ENCODE measurements around the gene CRACR2A.

DNA sequence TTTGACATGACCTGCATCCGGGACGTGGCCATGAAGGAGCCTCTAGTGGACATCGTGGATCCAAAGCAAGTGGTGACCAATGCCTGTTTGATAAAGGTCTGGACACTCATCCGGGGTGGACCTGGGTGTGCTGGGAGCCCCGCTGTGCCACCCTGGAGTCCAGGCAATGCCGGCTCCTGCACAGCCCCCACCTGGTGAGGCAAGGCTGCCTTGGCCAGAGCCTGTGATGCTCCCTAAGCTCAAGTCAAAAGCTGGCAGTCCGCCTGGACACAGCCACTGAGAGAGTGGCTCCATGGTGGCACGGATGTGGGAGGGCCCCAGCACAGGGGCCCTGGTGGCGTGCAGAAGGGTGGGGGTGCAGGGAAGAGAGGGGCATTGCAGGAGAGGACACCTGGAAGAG, 176.0 kb downstream of the CRACR2A start:
- TF ChIP-seq, protein P1, sequence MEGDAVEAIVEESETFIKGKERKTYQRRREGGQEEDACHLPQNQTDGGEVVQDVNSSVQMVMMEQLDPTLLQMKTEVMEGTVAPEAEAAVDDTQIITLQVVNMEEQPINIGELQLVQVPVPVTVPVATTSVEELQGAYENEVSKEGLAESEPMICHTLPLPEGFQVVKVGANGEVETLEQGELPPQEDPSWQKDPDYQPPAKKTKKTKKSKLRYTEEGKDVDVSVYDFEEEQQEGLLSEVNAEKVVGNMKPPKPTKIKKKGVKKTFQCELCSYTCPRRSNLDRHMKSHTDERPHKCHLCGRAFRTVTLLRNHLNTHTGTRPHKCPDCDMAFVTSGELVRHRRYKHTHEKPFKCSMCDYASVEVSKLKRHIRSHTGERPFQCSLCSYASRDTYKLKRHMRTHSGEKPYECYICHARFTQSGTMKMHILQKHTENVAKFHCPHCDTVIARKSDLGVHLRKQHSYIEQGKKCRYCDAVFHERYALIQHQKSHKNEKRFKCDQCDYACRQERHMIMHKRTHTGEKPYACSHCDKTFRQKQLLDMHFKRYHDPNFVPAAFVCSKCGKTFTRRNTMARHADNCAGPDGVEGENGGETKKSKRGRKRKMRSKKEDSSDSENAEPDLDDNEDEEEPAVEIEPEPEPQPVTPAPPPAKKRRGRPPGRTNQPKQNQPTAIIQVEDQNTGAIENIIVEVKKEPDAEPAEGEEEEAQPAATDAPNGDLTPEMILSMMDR (IDR thresholded peaks at IDR 0.05): no peak
- TF ChIP-seq POLR2A (IDR thresholded peaks at IDR 0.05): no peak
